SK-N-SH (cell line): ENCODE measurements around the gene MRTFB.

Experiments used
- EP300 ChIP-seq, 2 experiments: IDR thresholded peaks; 2 replicates each; pipeline versions ENCODE4 v1.4.0 to v1.6.1; 2012; ENCODE audit warnings: borderline replicate concordance in 1 of 2, low read depth in 1 of 2, low read length in 1 of 2
- NFIC ChIP-seq: IDR thresholded peaks from 2 replicates; pipeline ENCODE4 v1.4.0; 2012; ENCODE audit warnings: borderline replicate concordance
- NRF1 ChIP-seq: IDR thresholded peaks from 2 replicates; pipeline ENCODE4 v1.6.1; 2012; ENCODE audit warnings: low read depth, mild to moderate bottlenecking, low read length
- RXRA ChIP-seq: IDR thresholded peaks from 2 replicates; pipeline ENCODE4 v1.4.0; 2012; ENCODE audit warnings: low read depth, mild to moderate bottlenecking, borderline replicate concordance
- TAF1 ChIP-seq: IDR thresholded peaks from 2 replicates; pipeline ENCODE4 v1.6.1; 2012; ENCODE audit warnings: low read depth, mild to moderate bottlenecking, low read length, moderate library complexity, borderline replicate concordance
- TF ChIP-seq, protein P1 (sequence below): fragments of 200-600 bp; sonication (generic); IDR thresholded peaks from 2 replicates; pipeline ENCODE4 v1.6.1; 2017; ENCODE audit warnings: antibody characterized with exemption, mild to moderate bottlenecking, moderate library complexity
- TF ChIP-seq, protein P2 (sequence below): fragments of 150-350 bp; IDR thresholded peaks from 2 replicates; pipeline ENCODE4 v1.6.1; 2017; ENCODE audit warnings: antibody characterized with exemption, low read length, low read depth, borderline replicate concordance

DNA sequence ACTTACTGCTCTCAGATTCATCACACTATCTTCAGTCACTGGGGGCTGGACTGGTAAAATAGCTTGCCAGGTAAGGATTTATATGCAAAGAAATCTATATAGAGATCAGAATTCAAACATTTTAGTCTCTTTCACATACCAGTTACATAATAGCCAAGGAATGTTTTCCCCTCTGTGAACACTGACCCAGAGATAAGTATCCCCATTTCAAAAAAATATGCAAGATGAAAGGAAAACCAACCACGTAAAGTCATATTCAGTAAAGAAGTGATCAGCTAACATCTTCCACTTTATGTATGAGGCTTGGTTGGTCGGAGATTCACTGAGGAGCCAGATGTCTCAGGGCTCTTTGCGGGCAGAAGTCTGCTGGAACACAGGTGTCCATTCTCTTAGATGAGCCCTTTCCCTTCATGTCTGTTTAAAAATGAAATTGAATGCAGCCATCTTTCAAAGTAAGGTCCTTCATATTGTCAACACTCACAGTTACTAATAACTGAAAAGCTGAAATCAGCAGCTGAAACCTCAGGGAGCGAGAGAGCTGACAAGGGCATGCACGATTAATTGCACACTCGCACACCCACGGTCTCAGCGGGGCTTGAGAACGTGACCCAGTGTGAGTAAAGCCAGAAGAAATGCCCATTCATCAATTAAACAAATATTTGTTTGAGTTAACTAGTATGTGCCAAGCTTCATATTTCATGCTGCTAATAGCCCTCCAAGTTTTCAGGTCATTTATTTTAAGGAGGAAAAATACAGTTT, 161.2 kb downstream of the MRTFB start:
- TF ChIP-seq, protein P1, sequence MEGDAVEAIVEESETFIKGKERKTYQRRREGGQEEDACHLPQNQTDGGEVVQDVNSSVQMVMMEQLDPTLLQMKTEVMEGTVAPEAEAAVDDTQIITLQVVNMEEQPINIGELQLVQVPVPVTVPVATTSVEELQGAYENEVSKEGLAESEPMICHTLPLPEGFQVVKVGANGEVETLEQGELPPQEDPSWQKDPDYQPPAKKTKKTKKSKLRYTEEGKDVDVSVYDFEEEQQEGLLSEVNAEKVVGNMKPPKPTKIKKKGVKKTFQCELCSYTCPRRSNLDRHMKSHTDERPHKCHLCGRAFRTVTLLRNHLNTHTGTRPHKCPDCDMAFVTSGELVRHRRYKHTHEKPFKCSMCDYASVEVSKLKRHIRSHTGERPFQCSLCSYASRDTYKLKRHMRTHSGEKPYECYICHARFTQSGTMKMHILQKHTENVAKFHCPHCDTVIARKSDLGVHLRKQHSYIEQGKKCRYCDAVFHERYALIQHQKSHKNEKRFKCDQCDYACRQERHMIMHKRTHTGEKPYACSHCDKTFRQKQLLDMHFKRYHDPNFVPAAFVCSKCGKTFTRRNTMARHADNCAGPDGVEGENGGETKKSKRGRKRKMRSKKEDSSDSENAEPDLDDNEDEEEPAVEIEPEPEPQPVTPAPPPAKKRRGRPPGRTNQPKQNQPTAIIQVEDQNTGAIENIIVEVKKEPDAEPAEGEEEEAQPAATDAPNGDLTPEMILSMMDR: no peak
- no peak for TF ChIP-seq EP300 (IDR thresholded peaks at IDR 0.05; ENCODE audit: borderline replicate concordance in 1 of 2, low read depth in 1 of 2, low read length in 1 of 2)
- TF ChIP-seq NFIC: no peak
- no peak for TF ChIP-seq NRF1
- TF ChIP-seq, protein P2, sequence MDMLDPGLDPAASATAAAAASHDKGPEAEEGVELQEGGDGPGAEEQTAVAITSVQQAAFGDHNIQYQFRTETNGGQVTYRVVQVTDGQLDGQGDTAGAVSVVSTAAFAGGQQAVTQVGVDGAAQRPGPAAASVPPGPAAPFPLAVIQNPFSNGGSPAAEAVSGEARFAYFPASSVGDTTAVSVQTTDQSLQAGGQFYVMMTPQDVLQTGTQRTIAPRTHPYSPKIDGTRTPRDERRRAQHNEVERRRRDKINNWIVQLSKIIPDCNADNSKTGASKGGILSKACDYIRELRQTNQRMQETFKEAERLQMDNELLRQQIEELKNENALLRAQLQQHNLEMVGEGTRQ: no peak
- TF ChIP-seq RXRA: no peak
- TF ChIP-seq TAF1: no peak
